PC-3 (cell line): ENCODE data around the gene ZNF763.
A peak's percentile ranks its signal among the peaks of the same experiment; 100 is the strongest.

Experiments used
- CTCF ChIP-seq: fragments of 300-600 bp; sonication (generic); conservative IDR thresholded peaks from 2 replicates; pipeline ENCODE4 v1.5.1; 2017; ENCODE audit warnings: antibody characterized with exemption, low read depth, mild to moderate bottlenecking, low read length
- EZH2 ChIP-seq: fragments of 300-600 bp; sonication (generic); IDR thresholded peaks from one replicate; pipeline ENCODE4 v1.6.1; 2017; ENCODE audit warnings: antibody characterized with exemption, mild to moderate bottlenecking, low read length; ENCODE audit not compliant: unreplicated experiment

DNA sequence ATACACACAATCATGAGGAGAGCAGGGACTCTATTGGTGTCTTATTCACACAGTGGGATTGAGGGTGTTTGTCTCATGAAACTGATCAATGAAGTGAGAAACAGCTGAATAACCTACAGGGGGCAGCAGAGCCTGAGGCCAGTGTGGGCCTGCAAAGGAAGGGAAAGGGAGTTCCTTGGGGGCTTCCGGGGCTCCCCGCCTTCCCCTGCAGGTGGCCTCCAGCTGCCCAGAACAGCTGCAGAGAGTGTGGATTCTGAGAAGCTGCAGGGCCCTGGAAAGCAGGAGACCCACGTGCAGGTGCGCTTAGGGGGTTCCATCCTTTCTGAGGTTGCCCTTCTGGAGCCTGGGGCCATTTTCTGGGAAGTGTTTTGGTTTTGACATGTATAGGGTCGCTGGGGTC, 20.1 kb downstream of the ZNF763 start:
- peak; percentile 25; the same call in 1 of the 2 replicates for TF ChIP-seq CTCF
- no peak for TF ChIP-seq EZH2
